Measurements from ENCODE around the gene CTNNA3.
"Not testable (repeated sequence)": the region's sequence is repeated elsewhere in the genome, so short reads cannot be mapped to it uniquely, and the experiment has no call there.

The CTNNA3 gene

GRCh38 chr10:67239864-67240497, 456.0 kb downstream of the CTNNA3 start:
- H3K9ac ChIP-seq (ENCODE audit: low read depth in 1 of 2, low read length in 2 of 2) = no peak overlapping the region
- no peaks in the 10 kb centered on the region for H3K27me3 ChIP-seq (ENCODE audit: control insufficient read depth in 2 of 2, insufficient read depth in 2 of 2, low read length in 2 of 2)
- no peak overlapping the region for H3K4me3 ChIP-seq (ENCODE audit: low read length in 2 of 2)
- H3K4me1 ChIP-seq (ENCODE audit: control insufficient read depth in 2 of 2, insufficient read depth in 2 of 2, low read length in 2 of 2) = no peaks in the 10 kb centered on the region
- no peaks in the 10 kb centered on the region for H3K36me3 ChIP-seq (ENCODE audit: control insufficient read depth in 2 of 2, insufficient read depth in 2 of 2, low read length in 2 of 2)
- H3K27ac ChIP-seq (ENCODE audit: low read depth in 2 of 2, low read length in 2 of 2) = no peak overlapping the region
- H3K9me3 ChIP-seq (ENCODE audit: control insufficient read depth in 2 of 2, low read length in 2 of 2) = no peaks in the 10 kb centered on the region

DNA sequence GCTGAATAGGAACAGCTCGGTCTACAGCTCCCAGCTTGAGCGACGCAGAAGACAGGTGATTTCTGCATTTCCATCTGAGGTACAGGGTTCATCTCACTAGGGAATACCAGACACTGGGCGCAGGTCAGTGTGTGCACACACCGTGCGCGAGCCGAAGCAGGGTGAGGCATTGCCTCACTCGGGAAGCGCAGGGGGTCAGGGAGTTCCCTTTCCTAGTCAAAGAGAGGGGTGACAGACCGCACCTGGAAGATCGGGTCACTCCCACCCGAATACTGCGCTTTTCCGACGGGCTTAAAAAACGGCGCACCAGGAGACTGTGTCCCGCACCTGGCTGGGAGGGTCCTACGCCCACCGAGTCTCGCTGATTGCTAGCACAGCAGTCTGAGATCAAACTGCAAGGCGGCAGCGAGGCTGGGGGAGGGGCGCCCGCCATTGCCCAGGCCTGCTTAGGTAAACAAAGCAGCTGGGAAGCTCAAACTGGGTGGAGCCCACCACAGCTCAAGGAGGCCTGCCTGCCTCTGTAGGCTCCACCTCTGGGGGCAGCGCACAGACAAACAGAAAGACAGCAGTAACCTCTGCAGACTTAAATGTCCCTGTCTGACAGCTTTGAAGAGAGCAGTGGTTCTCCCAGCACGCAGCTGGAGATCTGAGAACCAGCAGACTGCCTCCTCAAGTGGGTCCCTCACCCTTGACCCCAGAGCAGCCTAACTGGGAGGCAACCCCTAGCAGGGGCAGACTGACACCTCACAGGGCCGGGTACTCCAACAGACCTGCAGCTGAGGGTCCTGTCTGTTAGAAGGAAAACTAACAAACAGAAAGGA, 465.1 kb downstream of the CTNNA3 start:
- not testable (repeated sequence) for H3K27me3 ChIP-seq (ENCODE audit: control insufficient read depth in 2 of 2, insufficient read depth in 2 of 2, low read length in 2 of 2); H3K9me3 ChIP-seq (ENCODE audit: control insufficient read depth in 2 of 2, low read length in 2 of 2); H3K4me3 ChIP-seq (ENCODE audit: low read length in 2 of 2); H3K27ac ChIP-seq (ENCODE audit: low read depth in 2 of 2, low read length in 2 of 2); H3K36me3 ChIP-seq (ENCODE audit: control insufficient read depth in 2 of 2, insufficient read depth in 2 of 2, low read length in 2 of 2); H3K4me1 ChIP-seq (ENCODE audit: control insufficient read depth in 2 of 2, insufficient read depth in 2 of 2, low read length in 2 of 2); H3K9ac ChIP-seq (ENCODE audit: low read depth in 1 of 2, low read length in 2 of 2)

- no peaks in the 10 kb centered on the region for H3K4me1 ChIP-seq (ENCODE audit: control insufficient read depth in 2 of 2, insufficient read depth in 2 of 2, low read length in 2 of 2)
- H3K27ac ChIP-seq (ENCODE audit: low read depth in 2 of 2, low read length in 2 of 2) = no peak overlapping the region
- no peaks in the 10 kb centered on the region for H3K27me3 ChIP-seq (ENCODE audit: control insufficient read depth in 2 of 2, insufficient read depth in 2 of 2, low read length in 2 of 2)
- no peaks in the 10 kb centered on the region for H3K36me3 ChIP-seq (ENCODE audit: control insufficient read depth in 2 of 2, insufficient read depth in 2 of 2, low read length in 2 of 2)
- H3K4me3 ChIP-seq (ENCODE audit: low read length in 2 of 2) = no peak overlapping the region
- no peaks in the 10 kb centered on the region for H3K9me3 ChIP-seq (ENCODE audit: control insufficient read depth in 2 of 2, low read length in 2 of 2)
- no peak overlapping the region for H3K9ac ChIP-seq (ENCODE audit: low read depth in 1 of 2, low read length in 2 of 2)
Measured at GRCh38 chr10:67225226-67225625, 470.8 kb downstream of the CTNNA3 start.

GRCh38 chr10:67224553-67224952, 471.4 kb downstream of the CTNNA3 start:
- Histone ChIP-seq H3K27ac (ENCODE audit: low read depth in 2 of 2, low read length in 2 of 2) (no peak overlapping the region), H3K9ac (ENCODE audit: low read depth in 1 of 2, low read length in 2 of 2) (no peak overlapping the region)

GRCh38 chr10:67222934-67223333, 473.1 kb downstream of the CTNNA3 start:
- Histone ChIP-seq H3K27ac (ENCODE audit: low read depth in 2 of 2, low read length in 2 of 2) (no peak overlapping the region), H3K9me3 (ENCODE audit: control insufficient read depth in 2 of 2, low read length in 2 of 2) (no peaks in the 10 kb centered on the region), H3K9ac (ENCODE audit: low read depth in 1 of 2, low read length in 2 of 2) (no peak overlapping the region), H3K4me1 (ENCODE audit: control insufficient read depth in 2 of 2, insufficient read depth in 2 of 2, low read length in 2 of 2) (no peaks in the 10 kb centered on the region), H3K36me3 (ENCODE audit: control insufficient read depth in 2 of 2, insufficient read depth in 2 of 2, low read length in 2 of 2) (no peaks in the 10 kb centered on the region), H3K27me3 (ENCODE audit: control insufficient read depth in 2 of 2, insufficient read depth in 2 of 2, low read length in 2 of 2) (no peaks in the 10 kb centered on the region), H3K4me3 (ENCODE audit: low read length in 2 of 2) (no peak overlapping the region)

More at GRCh38 chr10:67224553-67224952, 471.4 kb downstream of the CTNNA3 start:
- no peak overlapping the region for H3K4me3 ChIP-seq (ENCODE audit: low read length in 2 of 2)
- H3K27me3 ChIP-seq (ENCODE audit: control insufficient read depth in 2 of 2, insufficient read depth in 2 of 2, low read length in 2 of 2) = no peaks in the 10 kb centered on the region
- no peaks in the 10 kb centered on the region for H3K36me3 ChIP-seq (ENCODE audit: control insufficient read depth in 2 of 2, insufficient read depth in 2 of 2, low read length in 2 of 2)
- no peaks in the 10 kb centered on the region for H3K4me1 ChIP-seq (ENCODE audit: control insufficient read depth in 2 of 2, insufficient read depth in 2 of 2, low read length in 2 of 2)
- no peaks in the 10 kb centered on the region for H3K9me3 ChIP-seq (ENCODE audit: control insufficient read depth in 2 of 2, low read length in 2 of 2)

DNA sequence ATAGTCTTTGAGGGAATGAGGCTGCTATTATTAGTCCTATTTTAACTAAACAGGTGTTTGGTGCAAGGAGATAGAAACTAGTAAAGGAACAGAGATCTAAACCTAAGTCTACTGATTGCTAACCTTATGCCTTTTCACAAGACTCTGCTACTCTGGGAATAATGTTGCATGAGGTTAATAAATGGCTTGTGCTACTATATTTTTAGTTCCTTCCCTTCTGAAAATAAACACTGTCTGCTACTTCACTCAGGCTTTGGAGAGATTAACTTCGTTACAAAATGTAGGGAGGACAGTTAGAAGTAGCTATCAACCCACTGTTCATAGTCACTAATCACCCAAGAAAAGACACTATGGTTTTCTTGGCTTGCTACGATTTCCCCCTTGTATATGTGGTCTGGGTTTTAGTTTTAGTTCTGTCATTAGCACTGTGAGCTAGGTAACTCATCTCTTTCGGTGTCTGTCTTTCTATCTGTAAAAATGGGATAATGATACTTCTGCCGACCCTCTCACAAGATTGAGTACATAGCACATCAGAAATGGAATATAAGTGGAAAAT, 474.0 kb downstream of the CTNNA3 start:
- Histone ChIP-seq H3K27ac (ENCODE audit: low read depth in 2 of 2, low read length in 2 of 2) (no peak overlapping the region), H3K27me3 (ENCODE audit: control insufficient read depth in 2 of 2, insufficient read depth in 2 of 2, low read length in 2 of 2) (no peaks in the 10 kb centered on the region), H3K9ac (ENCODE audit: low read depth in 1 of 2, low read length in 2 of 2) (no peak overlapping the region), H3K4me3 (ENCODE audit: low read length in 2 of 2) (no peak overlapping the region), H3K36me3 (ENCODE audit: control insufficient read depth in 2 of 2, insufficient read depth in 2 of 2, low read length in 2 of 2) (no peaks in the 10 kb centered on the region), H3K9me3 (ENCODE audit: control insufficient read depth in 2 of 2, low read length in 2 of 2) (no peaks in the 10 kb centered on the region), H3K4me1 (ENCODE audit: control insufficient read depth in 2 of 2, insufficient read depth in 2 of 2, low read length in 2 of 2) (no peaks in the 10 kb centered on the region)

DNA sequence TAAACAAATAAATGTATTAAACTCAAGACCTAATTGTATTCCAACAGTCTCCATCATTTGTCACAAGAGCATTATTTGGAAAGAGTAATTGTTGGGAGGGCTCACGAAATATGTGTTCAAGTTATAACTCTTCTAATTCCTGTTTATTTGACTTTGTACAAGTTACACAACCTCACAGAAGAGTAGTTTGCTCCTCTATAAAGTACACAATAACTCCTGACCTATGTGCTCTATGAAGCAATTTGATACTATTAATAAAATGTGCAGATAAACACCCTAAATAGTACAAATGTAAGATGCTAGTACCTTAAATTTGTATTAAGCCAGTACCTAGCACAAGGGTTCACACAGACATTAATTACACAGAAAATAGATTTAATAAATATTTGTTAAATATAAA, 484.3 kb downstream of the CTNNA3 start:
- H3K9ac ChIP-seq (ENCODE audit: low read depth in 1 of 2, low read length in 2 of 2) = no peak overlapping the region
- no peaks in the 10 kb centered on the region for H3K36me3 ChIP-seq (ENCODE audit: control insufficient read depth in 2 of 2, insufficient read depth in 2 of 2, low read length in 2 of 2)
- no peaks in the 10 kb centered on the region for H3K4me1 ChIP-seq (ENCODE audit: control insufficient read depth in 2 of 2, insufficient read depth in 2 of 2, low read length in 2 of 2)
- H3K4me3 ChIP-seq (ENCODE audit: low read length in 2 of 2) = no peak overlapping the region
- no peaks in the 10 kb centered on the region for H3K27me3 ChIP-seq (ENCODE audit: control insufficient read depth in 2 of 2, insufficient read depth in 2 of 2, low read length in 2 of 2)
- no peaks in the 10 kb centered on the region for H3K9me3 ChIP-seq (ENCODE audit: control insufficient read depth in 2 of 2, low read length in 2 of 2)
- H3K27ac ChIP-seq (ENCODE audit: low read depth in 2 of 2, low read length in 2 of 2) = no peak overlapping the region

DNA sequence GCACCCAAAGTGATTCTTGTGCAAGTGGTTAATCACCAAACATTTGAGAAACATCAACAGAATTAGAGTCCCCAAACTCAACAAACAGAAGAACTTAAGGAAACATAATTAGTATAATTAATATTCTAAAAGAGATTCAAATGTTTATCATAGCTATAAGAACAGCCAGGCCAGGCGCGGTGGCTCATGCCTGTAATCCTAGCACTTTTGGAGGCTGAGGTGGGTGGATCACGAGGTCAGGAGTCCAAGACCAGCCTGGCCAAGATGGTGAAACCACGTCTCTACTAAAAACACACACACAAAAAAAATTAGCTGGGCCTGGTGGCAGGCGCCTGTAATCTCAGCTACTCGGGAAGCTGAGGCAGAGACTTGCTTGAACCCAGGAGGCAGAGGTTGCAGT, 488.1 kb downstream of the CTNNA3 start:
- H3K9me3 ChIP-seq (ENCODE audit: control insufficient read depth in 2 of 2, low read length in 2 of 2); H3K9ac ChIP-seq (ENCODE audit: low read depth in 1 of 2, low read length in 2 of 2); H3K27ac ChIP-seq (ENCODE audit: low read depth in 2 of 2, low read length in 2 of 2); H3K36me3 ChIP-seq (ENCODE audit: control insufficient read depth in 2 of 2, insufficient read depth in 2 of 2, low read length in 2 of 2); H3K4me3 ChIP-seq (ENCODE audit: low read length in 2 of 2); H3K27me3 ChIP-seq (ENCODE audit: control insufficient read depth in 2 of 2, insufficient read depth in 2 of 2, low read length in 2 of 2); H3K4me1 ChIP-seq (ENCODE audit: control insufficient read depth in 2 of 2, insufficient read depth in 2 of 2, low read length in 2 of 2): not testable (repeated sequence)

- no peaks in the 10 kb centered on the region for H3K9me3 ChIP-seq (ENCODE audit: control insufficient read depth in 2 of 2, low read length in 2 of 2)
- no peak overlapping the region for H3K9ac ChIP-seq (ENCODE audit: low read depth in 1 of 2, low read length in 2 of 2)
- H3K4me3 ChIP-seq (ENCODE audit: low read length in 2 of 2) = no peak overlapping the region
- no peak overlapping the region for H3K27ac ChIP-seq (ENCODE audit: low read depth in 2 of 2, low read length in 2 of 2)
- H3K27me3 ChIP-seq (ENCODE audit: control insufficient read depth in 2 of 2, insufficient read depth in 2 of 2, low read length in 2 of 2) = no peaks in the 10 kb centered on the region
- H3K4me1 ChIP-seq (ENCODE audit: control insufficient read depth in 2 of 2, insufficient read depth in 2 of 2, low read length in 2 of 2) = no peaks in the 10 kb centered on the region
- H3K36me3 ChIP-seq (ENCODE audit: control insufficient read depth in 2 of 2, insufficient read depth in 2 of 2, low read length in 2 of 2) = no peaks in the 10 kb centered on the region
Measured at GRCh38 chr10:67200913-67201564, 495.0 kb downstream of the CTNNA3 start.

GRCh38 chr10:67175354-67175753, 520.6 kb downstream of the CTNNA3 start:
- Histone ChIP-seq H3K9me3 (ENCODE audit: control insufficient read depth in 2 of 2, low read length in 2 of 2) (no peaks in the 10 kb centered on the region), H3K4me1 (ENCODE audit: control insufficient read depth in 2 of 2, insufficient read depth in 2 of 2, low read length in 2 of 2) (no peaks in the 10 kb centered on the region), H3K4me3 (ENCODE audit: low read length in 2 of 2) (no peak overlapping the region), H3K9ac (ENCODE audit: low read depth in 1 of 2, low read length in 2 of 2) (no peak overlapping the region), H3K27ac (ENCODE audit: low read depth in 2 of 2, low read length in 2 of 2) (no peak overlapping the region), H3K27me3 (ENCODE audit: control insufficient read depth in 2 of 2, insufficient read depth in 2 of 2, low read length in 2 of 2) (no peaks in the 10 kb centered on the region), H3K36me3 (ENCODE audit: control insufficient read depth in 2 of 2, insufficient read depth in 2 of 2, low read length in 2 of 2) (no peaks in the 10 kb centered on the region)
